HG02938 (cell line): ENCODE data around the gene USP50.
"Not testable (repeated sequence)": the region's sequence is repeated elsewhere in the genome, so short reads cannot be mapped to it uniquely, and the experiment has no call there.

ENCODE experiments used
- ATAC-seq: cut with Tn5 transposase; IDR thresholded peaks from one replicate; pipeline ENCODE4 v1.9.1; 2021; ENCODE audit warnings: mild to moderate bottlenecking, moderate library complexity; ENCODE audit not compliant: unreplicated experiment

The USP50 gene

GRCh38 chr15:50505656-50506055 is 40.8 kb downstream of the USP50 start:
- ATAC-seq = not testable (repeated sequence)

DNA sequence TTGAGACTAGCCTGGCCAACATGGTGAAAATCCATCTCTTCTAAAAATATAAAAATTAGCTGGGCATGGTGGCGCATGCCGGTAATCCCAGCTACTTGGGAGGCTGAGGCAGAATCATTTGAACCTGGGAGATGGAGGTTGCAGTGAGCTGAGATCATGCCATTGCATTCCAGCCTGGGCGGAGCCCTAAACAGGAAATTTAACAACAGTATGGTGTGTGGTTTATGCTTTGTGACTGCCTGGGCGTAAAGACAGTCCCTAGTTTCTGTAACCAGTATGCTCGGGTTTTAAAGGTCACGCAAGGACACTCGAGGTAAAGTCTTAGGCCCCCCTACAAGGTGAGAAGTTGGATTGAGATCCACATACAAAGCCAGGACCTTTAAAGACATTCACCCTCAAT is 43.3 kb downstream of the USP50 start:
- no peak for ATAC-seq

- ATAC-seq = no peak
Observed at GRCh38 chr15:50501815-50502214, 44.7 kb downstream of the USP50 start.

DNA sequence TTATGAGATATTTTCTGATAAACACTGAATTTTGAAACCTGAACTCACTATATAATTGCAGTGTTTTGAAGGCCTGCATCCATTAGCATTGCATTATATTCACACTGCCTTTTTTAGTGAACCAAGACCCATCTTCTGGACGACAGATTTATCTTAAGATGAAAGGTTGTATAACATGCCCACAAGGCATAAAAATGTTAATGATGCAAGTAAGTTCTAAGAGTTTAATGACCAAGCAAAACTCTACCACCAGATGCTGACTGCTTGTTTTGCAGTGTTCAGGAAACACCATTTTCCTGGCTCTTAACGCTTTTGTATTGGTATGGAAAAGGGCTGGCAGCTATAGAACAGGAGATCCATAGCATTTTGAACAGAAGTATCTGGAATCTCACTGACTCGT is 46.1 kb downstream of the USP50 start:
- ATAC-seq = no peak

GRCh38 chr15:50496692-50497091 is 49.8 kb downstream of the USP50 start:
- ATAC-seq = no peak

GRCh38 chr15:50494547-50494946 is 51.9 kb downstream of the USP50 start:
- ATAC-seq = not testable (repeated sequence)

GRCh38 chr15:50493625-50494024 is 52.8 kb downstream of the USP50 start:
- ATAC-seq = no peak

DNA sequence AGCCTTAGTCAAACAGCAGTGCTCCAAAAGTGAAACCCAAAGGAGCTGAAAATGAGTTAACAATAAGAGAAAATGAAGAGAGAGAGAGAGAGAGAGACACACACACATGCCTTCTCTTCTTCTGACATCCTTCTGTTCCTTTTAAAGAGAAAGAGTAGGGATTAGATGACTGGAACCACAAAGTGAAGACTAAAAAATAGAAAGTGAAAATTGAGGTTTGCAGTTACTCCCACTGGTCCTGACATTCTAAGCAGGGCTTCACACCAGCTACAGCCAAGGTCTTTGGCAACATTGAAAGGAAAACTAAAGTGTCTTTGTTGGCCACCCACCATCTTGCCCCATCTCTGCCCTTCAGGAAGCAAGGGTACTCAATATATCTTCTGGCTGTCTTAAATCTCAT is 59.2 kb downstream of the USP50 start:
- ATAC-seq = no peak

- ATAC-seq = no peak
Observed at GRCh38 chr15:50485389-50485788, 61.1 kb downstream of the USP50 start.

GRCh38 chr15:50484781-50485180 is 61.7 kb downstream of the USP50 start:
- peak; percentile 86 for ATAC-seq

- ATAC-seq = no peak
Observed at GRCh38 chr15:50476143-50476542, 70.3 kb downstream of the USP50 start.

DNA sequence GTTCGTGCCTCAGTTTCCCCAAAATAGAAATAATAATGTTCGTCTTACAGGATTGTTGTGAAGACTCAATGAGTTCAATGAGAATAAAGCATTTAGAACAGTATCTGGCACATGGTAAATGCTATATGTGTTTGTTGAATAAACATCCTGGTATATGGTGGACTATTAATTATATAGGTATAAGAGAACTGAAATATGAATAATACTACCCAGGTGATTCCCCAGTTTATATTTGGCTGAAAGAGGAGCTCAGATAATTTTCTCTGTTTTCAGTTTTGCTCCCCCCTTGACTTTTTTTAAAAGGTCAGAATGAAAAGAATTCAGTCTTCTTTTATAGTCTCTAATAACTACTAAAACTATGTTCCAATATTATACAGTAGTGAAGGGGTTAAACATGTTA is 75.4 kb downstream of the USP50 start:
- no peak for ATAC-seq

DNA sequence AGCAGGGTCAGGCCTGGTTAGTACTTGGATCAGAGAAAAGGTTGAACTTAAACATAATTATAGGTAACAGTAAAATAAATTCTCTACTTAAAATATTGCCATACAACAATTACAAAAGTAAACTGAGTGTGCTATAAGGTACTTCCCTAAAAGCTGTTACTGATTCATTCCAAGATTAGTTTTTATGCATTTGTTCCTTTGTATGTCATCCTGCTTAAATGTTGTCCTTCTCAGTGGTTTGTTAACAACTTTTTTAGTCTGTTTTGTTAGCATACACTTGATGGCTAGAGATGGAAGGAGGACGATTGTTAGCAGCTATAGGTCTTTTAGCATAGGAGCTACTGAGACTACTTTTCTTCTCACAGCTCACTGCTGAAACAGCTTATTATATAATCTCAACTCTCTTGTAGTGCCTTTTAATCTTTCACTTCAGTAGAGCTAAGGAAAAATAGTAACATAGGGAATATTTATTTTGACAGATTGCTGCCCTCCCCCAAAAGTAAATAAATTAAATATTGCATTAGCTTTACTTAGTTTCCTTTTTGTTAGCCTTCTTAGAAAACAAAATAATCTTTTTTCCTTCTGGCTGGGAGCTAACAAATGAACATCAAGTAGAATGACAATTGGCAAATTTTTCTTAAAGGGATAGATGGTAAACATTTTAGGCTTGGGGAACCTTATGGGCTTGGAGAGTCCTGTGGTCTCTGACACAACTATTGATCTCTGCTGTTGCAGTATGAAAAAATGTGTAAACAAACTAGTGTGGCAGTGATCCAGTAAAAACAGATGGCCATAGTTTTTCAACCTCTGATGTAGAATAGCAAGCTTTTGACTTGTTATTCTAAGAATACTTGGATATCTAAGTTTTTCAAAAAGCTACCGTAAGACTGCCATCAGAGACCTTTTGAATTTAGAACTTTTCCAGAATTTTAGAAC is 82.8 kb downstream of the USP50 start:
- ATAC-seq = no peak

DNA sequence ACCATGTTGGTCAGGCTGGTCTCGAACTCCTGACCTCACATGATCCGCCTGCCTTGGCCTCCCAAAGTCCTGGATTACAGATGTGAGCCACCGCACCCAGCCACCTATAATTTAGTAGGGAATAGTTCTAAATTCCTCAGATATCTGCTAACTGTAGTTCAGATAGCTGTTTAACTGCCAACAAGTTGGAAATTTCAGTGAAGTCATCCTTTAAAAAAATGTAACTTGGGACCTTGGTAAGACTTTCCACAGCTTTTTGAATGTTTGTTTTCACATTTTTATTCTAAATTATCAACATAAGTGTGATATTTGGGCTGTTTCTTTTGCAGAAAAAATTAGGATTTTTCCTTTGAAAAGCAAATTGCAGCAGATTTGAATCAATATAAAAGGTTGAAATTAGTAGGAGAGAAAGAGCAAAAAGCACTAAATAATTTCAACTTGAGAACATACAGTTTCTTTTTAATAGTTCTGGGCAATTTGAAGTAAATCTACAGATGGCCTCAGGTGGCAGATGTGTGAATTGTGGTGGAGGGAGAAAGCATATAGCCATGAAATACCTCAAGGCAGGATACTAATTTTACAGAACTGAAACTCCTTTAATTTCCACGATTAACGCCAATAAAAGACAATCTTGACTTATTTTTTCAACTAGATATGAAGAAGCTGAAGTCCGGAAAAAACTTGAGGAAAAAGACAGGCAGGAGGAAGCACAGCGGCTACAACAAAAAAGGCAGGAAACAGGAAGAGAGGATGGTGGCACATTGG is 87.9 kb downstream of the USP50 start:
- no peak for ATAC-seq

DNA sequence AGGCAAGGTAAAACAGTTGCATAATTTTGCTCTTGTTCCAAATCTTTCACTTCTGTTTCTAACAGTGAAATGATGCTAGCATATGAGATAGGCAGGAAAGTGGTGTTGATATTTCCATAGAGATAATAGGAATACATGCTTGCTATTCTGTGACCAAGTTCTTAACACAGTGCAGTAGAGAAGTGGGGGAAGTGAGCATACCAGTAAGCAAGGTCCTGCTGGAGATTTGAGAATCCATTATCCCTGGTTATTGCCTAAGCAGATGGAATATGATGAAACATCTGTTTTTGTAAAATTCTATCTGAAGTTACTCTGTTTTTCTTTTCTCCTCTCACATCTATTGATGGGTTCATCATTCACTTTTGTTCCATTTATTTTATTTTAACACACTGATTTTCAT is 93.5 kb downstream of the USP50 start:
- no peak for ATAC-seq
